Skeletal muscle tissue (tissue), 4 donors: ENCODE data around the gene PLEKHB1. TPM values are rescaled to one million over a fixed set of nuclear protein-coding genes. Genes with fewer than 3 reads are reported as not detected.
"Not testable (repeated sequence)": the region's sequence is repeated elsewhere in the genome, so short reads cannot be mapped to it uniquely, and the experiment has no call there.

Experiments used
- H3K27ac ChIP-seq: one replicate; pipeline ENCODE4 v1.7.0; 2013; ENCODE audit warnings: mild to moderate bottlenecking, low read depth, low read length, inconsistent platforms
- H3K27me3 ChIP-seq, 3 donors: one replicate each; pipeline ENCODE4 v1.7.0; 2013; ENCODE audit warnings: low read length in 3 of 3; ENCODE audit not compliant: control insufficient read depth in 3 of 3, insufficient read depth in 3 of 3
- H3K36me3 ChIP-seq, 3 donors: one replicate each; pipeline ENCODE4 v1.7.0; 2013; ENCODE audit warnings: low read length in 3 of 3; ENCODE audit not compliant: control insufficient read depth in 3 of 3, insufficient read depth in 3 of 3
- H3K4me1 ChIP-seq, 3 donors: one replicate each; pipeline ENCODE4 v1.7.0; 2013; ENCODE audit warnings: low read length in 3 of 3, mild to moderate bottlenecking in 3 of 3; ENCODE audit not compliant: control insufficient read depth in 3 of 3, insufficient read depth in 3 of 3
- H3K4me3 ChIP-seq, 3 donors: one replicate each; pipeline ENCODE4 v1.7.0; 2013; ENCODE audit warnings: low read length in 3 of 3
- H3K9ac ChIP-seq, 3 donors: one replicate each; pipeline ENCODE4 v1.7.0; 2013; ENCODE audit warnings: low read length in 3 of 3, mild to moderate bottlenecking in 3 of 3, moderate library complexity in 2 of 3, low read depth in 1 of 3
- H3K9me3 ChIP-seq, 3 donors: one replicate each; pipeline ENCODE4 v1.7.0; 2013; ENCODE audit warnings: low read length in 3 of 3; ENCODE audit not compliant: control insufficient read depth in 3 of 3
- total RNA-seq: library from RNA; depleted of rRNA; stranded (reverse); fragments of >200 nt; gene quantifications from one replicate; pipeline ENCODE4 v1.2.3, GENCODE V29; 2014
- donor health status: Osteomylitis.

Gene PLEKHB1
- total RNA-seq, 1 donor from 2014 or later, result 1.0 TPM

DNA sequence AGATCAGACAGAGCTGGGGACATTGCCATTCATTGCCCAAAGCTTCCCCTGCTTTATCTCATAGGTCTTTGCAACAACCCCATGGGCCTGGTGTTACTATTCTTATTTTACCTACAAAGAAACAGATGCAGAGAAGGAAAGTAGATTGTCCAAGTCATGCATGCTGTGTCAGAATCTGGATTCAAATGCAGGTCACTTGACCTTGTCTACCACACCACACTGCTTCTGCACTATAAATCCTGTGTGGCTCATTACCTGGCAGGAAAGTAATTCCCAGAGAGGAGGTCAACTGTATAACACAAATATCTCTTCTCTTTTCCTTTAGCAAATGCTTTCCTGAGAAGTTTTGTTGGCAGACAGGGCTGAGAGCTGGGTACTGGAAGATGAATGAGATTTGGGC is 18.5 kb downstream of the PLEKHB1 start:
- H3K4me1 ChIP-seq, result peaks cover 22 to 37% (median 29%) of the 10 kb centered on the region in 3 donors
- no peaks in the 10 kb centered on the region for H3K36me3 ChIP-seq
- H3K27ac ChIP-seq, result no peak overlapping the region
- no peaks in the 10 kb centered on the region for H3K27me3 ChIP-seq
- H3K9me3 ChIP-seq, result no peaks in the 10 kb centered on the region
- H3K4me3 ChIP-seq, result no peak overlapping the region
- no peak overlapping the region for H3K9ac ChIP-seq

DNA sequence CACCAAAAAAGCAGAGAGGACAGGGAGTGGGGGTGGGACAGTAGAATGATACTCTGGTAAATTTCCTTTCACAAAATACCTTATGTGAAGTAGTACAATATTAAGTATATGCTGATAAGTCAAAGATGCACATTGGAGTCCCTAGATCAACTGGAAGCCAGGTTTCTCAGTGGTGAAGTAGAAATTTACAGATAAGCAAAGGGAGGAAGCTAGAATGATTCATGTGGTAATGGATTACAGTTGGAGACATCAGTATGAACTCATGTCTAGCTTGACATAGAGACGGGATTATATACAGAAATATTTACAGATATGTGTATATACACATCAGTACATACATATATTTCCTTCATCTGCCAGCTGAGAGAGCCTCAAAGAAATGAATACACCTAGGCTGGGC is 21.5 kb downstream of the PLEKHB1 start:
- H3K27me3 ChIP-seq, result no peaks in the 10 kb centered on the region
- no peaks in the 10 kb centered on the region for H3K9me3 ChIP-seq
- H3K4me1 ChIP-seq, result peaks cover 11 to 24% (median 22%) of the 10 kb centered on the region in 3 donors
- H3K4me3 ChIP-seq, result no peak overlapping the region
- H3K36me3 ChIP-seq, result no peaks in the 10 kb centered on the region
- H3K9ac ChIP-seq, result no peak overlapping the region
- no peak overlapping the region for H3K27ac ChIP-seq

DNA sequence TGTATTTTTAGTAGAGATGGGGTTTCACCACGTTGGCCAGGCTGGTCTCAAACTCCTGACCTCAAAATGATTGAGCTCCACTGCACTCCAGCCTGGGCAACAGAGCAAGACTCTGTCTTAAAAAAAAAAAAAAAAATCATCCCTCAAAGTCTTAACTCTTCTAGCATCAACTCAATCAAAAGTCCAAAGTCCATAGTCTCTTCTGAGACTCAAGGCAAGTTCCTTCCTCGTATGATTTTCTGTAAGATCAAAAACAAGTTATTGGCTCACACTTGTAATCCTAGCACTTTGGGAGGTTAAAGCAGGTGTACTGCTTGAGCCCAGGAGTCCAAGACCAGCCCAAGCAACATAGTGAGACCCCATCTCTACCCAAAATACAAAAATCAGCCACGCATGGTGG is 24.4 kb downstream of the PLEKHB1 start:
- Histone ChIP-seq H3K27ac (no peak overlapping the region), H3K4me1 (peaks cover 0 to 4% (median 2%) of the 10 kb centered on the region in 3 donors)

DNA sequence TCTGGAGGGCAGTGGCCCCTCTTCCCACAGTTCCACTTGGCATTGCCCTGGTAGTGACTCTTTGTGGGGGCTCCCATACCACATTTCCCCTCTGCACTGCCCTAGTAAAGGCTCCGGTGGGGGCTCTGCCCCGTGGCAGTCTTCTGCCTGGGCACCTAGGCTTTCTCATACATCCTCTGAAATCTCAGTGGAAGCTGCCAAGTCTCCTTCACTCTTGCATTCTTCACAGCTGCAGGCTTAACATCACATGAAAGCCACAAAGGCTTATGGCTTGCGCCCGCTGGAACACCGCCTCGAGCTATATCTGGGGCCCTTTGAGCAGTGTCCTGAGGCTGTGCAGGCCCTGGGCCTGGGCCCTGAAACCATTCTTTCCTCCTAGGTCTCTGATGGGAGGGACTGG is 25.3 kb downstream of the PLEKHB1 start:
- Histone ChIP-seq H3K9me3 (no peaks in the 10 kb centered on the region), H3K27me3 (no peaks in the 10 kb centered on the region), H3K4me1 (peaks cover 0 to 4% (median 0%) of the 10 kb centered on the region in 3 donors), H3K36me3 (peaks cover 0 to 3% (median 3%) of the 10 kb centered on the region in 3 donors), H3K27ac (no peak overlapping the region), H3K4me3 (no peak overlapping the region), H3K9ac (no peak overlapping the region)

More for the DNA sequence above, 24.4 kb downstream of the PLEKHB1 start:
- H3K9ac ChIP-seq, result no peak overlapping the region
- H3K4me3 ChIP-seq, result no peak overlapping the region
- H3K9me3 ChIP-seq, result no peaks in the 10 kb centered on the region
- no peaks in the 10 kb centered on the region for H3K27me3 ChIP-seq
- peaks cover 0 to 3% (median 3%) of the 10 kb centered on the region in 3 donors for H3K36me3 ChIP-seq

- not testable (repeated sequence) for H3K4me3 ChIP-seq
- peaks cover 8 to 12% (median 9%) of the 10 kb centered on the region in 3 donors for H3K36me3 ChIP-seq
Measured at GRCh38 chr11:73676552-73676951, 30.2 kb downstream of the PLEKHB1 start.

GRCh38 chr11:73680687-73681086 is 34.3 kb downstream of the PLEKHB1 start:
- Histone ChIP-seq H3K27me3 (no peaks in the 10 kb centered on the region), H3K36me3 (peaks cover 6 to 11% (median 8%) of the 10 kb centered on the region in 3 donors), H3K9me3 (no peaks in the 10 kb centered on the region), H3K9ac (no peak overlapping the region), H3K4me3 (no peak overlapping the region), H3K27ac (no peak overlapping the region), H3K4me1 (no peaks in the 10 kb centered on the region)

More at GRCh38 chr11:73676552-73676951, 30.2 kb downstream of the PLEKHB1 start:
- not testable (repeated sequence) for H3K27me3 ChIP-seq, H3K4me1 ChIP-seq, H3K9me3 ChIP-seq, H3K27ac ChIP-seq, H3K9ac ChIP-seq

DNA sequence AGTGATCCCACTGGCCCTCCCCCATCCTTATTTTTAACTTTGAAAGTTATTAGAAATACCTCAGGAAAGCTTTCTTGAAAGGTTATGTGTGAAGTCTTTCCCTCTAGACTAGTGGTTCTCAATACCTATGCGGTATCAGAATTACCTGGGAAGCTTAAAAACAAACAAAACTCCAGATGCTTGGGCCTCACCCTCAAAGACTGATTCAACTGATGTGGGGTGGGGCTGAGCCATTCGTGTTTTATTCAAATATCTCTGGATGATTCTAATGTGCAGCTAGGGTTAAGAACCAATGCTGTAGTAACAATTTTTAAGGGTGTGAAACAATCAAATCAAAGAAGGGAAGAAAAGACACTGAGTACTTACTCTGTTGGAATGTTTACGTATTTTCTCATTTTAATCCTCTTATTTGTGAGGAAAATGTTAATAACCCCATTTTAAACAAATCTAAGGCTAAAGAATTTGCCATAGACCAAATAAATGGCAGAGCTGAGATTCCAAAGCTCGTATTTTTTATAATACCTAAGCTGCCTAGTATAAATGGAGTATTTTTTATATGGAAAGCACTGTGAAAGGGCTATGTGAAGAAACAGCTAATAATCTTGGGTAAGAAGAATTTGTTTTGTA is 47.6 kb downstream of the PLEKHB1 start:
- Histone ChIP-seq H3K9ac (no peak overlapping the region), H3K9me3 (no peaks in the 10 kb centered on the region), H3K36me3 (peaks cover 5 to 6% (median 5%) of the 10 kb centered on the region in 3 donors), H3K4me1 (no peaks in the 10 kb centered on the region), H3K27ac (no peak overlapping the region), H3K4me3 (no peak overlapping the region), H3K27me3 (no peaks in the 10 kb centered on the region)

GRCh38 chr11:73705053-73705452 is 58.7 kb downstream of the PLEKHB1 start:
- Histone ChIP-seq H3K27me3 (no peaks in the 10 kb centered on the region), H3K4me1 (no peaks in the 10 kb centered on the region), H3K9ac (no peak overlapping the region), H3K27ac (no peak overlapping the region), H3K4me3 (no peak overlapping the region), H3K36me3 (peaks cover 6 to 23% (median 21%) of the 10 kb centered on the region in 3 donors), H3K9me3 (no peaks in the 10 kb centered on the region)

DNA sequence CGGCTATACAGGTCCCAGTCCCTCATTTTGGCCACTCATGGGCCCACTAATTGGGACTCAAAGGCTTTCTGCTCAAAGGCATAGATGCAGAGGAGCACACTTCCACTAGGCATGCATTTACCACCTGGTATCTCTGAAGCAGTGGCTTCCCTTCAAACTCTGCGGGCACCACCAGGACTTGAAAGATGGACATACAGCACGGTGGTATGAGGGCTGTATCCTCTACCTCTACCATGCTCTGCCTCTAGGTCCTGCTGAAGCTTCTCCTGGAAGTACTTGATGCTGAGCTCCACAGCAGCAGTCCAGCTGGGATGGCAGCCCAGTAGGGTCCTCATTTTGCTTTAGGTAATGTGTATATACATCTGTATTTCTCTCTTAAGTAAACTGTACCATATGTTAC is 64.6 kb downstream of the PLEKHB1 start:
- H3K27ac ChIP-seq, result no peak overlapping the region
- H3K36me3 ChIP-seq, result peaks cover 4 to 17% (median 11%) of the 10 kb centered on the region in 3 donors
- no peaks in the 10 kb centered on the region for H3K4me1 ChIP-seq
- no peaks in the 10 kb centered on the region for H3K27me3 ChIP-seq
- no peak overlapping the region for H3K4me3 ChIP-seq
- H3K9me3 ChIP-seq, result no peaks in the 10 kb centered on the region
- H3K9ac ChIP-seq, result no peak overlapping the region
